ENCODE results near the gene RBM15B.

DNA sequence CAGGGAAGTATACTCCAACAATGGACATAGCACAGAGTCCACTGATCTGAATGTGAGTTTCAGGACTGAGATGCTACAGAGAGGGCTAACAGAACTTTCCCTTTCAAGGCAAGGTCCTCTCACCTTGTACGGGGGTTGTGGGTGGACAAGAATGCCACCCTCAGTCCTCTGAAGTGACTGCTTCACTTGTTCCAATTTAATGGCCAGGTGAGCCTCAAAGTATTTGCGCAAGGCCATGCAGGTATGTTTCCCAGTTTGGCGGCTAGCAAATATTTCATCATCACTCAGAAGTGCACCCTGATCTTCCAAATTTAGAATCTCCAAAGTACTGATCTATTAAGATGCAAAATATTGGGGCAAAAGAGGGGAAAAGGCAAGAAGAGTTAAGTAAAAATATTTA, 38.1 kb downstream of the RBM15B start:
- TF ChIP-seq, protein P1, sequence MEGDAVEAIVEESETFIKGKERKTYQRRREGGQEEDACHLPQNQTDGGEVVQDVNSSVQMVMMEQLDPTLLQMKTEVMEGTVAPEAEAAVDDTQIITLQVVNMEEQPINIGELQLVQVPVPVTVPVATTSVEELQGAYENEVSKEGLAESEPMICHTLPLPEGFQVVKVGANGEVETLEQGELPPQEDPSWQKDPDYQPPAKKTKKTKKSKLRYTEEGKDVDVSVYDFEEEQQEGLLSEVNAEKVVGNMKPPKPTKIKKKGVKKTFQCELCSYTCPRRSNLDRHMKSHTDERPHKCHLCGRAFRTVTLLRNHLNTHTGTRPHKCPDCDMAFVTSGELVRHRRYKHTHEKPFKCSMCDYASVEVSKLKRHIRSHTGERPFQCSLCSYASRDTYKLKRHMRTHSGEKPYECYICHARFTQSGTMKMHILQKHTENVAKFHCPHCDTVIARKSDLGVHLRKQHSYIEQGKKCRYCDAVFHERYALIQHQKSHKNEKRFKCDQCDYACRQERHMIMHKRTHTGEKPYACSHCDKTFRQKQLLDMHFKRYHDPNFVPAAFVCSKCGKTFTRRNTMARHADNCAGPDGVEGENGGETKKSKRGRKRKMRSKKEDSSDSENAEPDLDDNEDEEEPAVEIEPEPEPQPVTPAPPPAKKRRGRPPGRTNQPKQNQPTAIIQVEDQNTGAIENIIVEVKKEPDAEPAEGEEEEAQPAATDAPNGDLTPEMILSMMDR (IDR thresholded peaks at IDR 0.05) = no peak
- no peak for TF ChIP-seq POLR2A (IDR thresholded peaks at IDR 0.05)
